ENCODE data around the gene RSPRY1.
"Not testable (repeated sequence)": the region's sequence is repeated elsewhere in the genome, so short reads cannot be mapped to it uniquely, and the experiment has no call there.

The RSPRY1 gene

DNA sequence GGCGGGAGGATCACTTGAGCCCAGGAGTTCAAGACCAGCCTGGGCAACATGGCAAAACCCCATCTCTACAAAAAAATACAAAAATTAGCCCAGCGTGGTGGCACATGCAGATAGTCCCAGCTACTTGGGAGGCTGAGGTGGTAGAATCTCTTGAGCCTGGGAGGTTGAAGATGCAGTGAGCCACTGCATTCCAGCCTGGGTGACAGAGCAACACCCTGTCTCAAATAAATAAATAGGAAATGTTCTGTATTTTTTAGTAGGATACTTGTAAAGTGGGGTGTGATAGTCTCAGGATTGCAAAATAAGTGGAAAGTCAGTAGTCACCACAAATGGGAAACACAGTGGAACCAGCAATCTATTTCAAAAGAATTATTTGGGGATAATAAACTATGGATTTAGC lies 4.0 kb downstream of the RSPRY1 start:
- Histone ChIP-seq H3K4me3 (ENCODE audit: low read length) (no peak overlapping the region), H3K36me3 (ENCODE audit: control insufficient read depth, low read depth, low read length) (no peaks in the 10 kb centered on the region), H3K27me3 (ENCODE audit: control insufficient read depth, insufficient read depth, low read length) (no peaks in the 10 kb centered on the region), H3K9ac (ENCODE audit: low read length) (no peak overlapping the region), H3K27ac (ENCODE audit: low read length) (no peak overlapping the region), H3K9me3 (ENCODE audit: control insufficient read depth, low read depth, low read length) (no peaks in the 10 kb centered on the region), H3K4me1 (ENCODE audit: control insufficient read depth, low read depth, low read length) (no peaks in the 10 kb centered on the region)

DNA sequence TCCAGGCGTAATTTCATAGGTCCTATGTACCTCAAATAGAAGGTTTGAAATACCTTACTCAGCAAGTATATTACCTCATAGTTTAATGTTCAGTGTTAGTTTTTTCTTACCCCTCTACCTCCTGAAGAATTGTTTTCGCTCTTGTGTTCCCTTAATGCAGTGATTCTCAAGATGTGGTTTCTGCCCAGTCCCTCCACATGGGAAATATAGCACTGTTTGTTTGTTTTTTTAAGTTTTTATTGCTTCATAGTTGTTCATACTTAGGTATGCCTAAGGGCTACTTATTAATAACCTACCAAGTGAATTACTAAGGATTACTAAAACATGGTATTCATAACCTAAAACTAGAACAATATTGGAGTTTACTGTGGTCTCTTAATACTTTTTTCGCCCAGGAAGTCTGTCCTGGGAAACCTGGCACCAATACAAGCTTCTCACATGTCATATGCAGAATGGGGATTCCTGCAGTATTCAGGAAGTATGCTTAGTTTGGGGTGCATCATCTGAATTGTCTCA lies 5.0 kb downstream of the RSPRY1 start:
- H3K9ac ChIP-seq (ENCODE audit: low read length): no peak overlapping the region
- no peaks in the 10 kb centered on the region for H3K36me3 ChIP-seq (ENCODE audit: control insufficient read depth, low read depth, low read length)
- H3K4me3 ChIP-seq (ENCODE audit: low read length): no peak overlapping the region
- H3K27ac ChIP-seq (ENCODE audit: low read length): no peak overlapping the region
- H3K27me3 ChIP-seq (ENCODE audit: control insufficient read depth, insufficient read depth, low read length): no peaks in the 10 kb centered on the region
- no peaks in the 10 kb centered on the region for H3K9me3 ChIP-seq (ENCODE audit: control insufficient read depth, low read depth, low read length)
- no peaks in the 10 kb centered on the region for H3K4me1 ChIP-seq (ENCODE audit: control insufficient read depth, low read depth, low read length)

- Histone ChIP-seq H3K27me3 (ENCODE audit: control insufficient read depth, insufficient read depth, low read length) (no peaks in the 10 kb centered on the region), H3K4me3 (ENCODE audit: low read length) (no peak overlapping the region), H3K9me3 (ENCODE audit: control insufficient read depth, low read depth, low read length) (no peaks in the 10 kb centered on the region), H3K27ac (ENCODE audit: low read length) (no peak overlapping the region), H3K4me1 (ENCODE audit: control insufficient read depth, low read depth, low read length) (no peaks in the 10 kb centered on the region), H3K36me3 (ENCODE audit: control insufficient read depth, low read depth, low read length) (no peaks in the 10 kb centered on the region), H3K9ac (ENCODE audit: low read length) (no peak overlapping the region)
Measured at GRCh38 chr16:57192146-57192545, 6.0 kb downstream of the RSPRY1 start.

DNA sequence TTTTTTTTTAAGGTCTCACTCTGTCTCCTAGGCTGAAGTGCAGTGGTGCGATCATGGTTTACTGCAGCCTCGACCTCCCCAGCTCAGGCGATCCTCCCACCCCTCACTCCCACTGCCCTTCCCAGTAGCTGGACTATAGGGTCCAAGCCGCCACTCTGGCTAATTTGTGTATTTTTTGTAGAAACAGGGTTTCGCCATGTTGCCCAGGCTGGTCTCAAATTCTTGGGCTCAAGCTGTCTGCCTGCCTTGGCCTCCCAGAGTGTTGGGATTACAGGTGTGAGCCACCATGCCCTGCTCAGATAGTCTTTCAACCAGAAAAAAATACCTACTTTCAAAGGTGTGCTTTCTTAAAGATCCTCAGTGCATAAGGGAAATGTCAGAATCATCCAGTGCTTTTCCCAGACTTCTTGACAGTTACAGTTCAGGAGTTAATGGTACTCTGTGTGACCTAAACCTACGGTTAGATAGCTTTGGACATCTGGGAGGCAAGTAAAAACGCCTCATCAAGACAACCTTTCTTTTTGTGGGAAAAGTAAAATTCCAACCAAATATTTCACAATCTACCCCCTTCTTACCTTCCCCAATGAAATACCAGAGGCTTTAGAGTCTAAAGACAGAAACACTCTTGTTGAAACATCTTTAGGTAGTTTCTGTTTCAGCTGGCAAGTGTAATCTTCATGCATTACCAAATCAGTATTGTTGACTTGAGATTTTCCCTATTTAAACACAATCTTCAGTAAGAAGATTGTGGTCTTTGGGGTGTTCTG lies 6.8 kb downstream of the RSPRY1 start:
- H3K4me3 ChIP-seq (ENCODE audit: low read length): no peak overlapping the region
- no peaks in the 10 kb centered on the region for H3K4me1 ChIP-seq (ENCODE audit: control insufficient read depth, low read depth, low read length)
- H3K27me3 ChIP-seq (ENCODE audit: control insufficient read depth, insufficient read depth, low read length): no peaks in the 10 kb centered on the region
- H3K27ac ChIP-seq (ENCODE audit: low read length): no peak overlapping the region
- H3K9ac ChIP-seq (ENCODE audit: low read length): no peak overlapping the region
- H3K36me3 ChIP-seq (ENCODE audit: control insufficient read depth, low read depth, low read length): no peaks in the 10 kb centered on the region
- H3K9me3 ChIP-seq (ENCODE audit: control insufficient read depth, low read depth, low read length): no peaks in the 10 kb centered on the region

GRCh38 chr16:57194512-57194911 lies 8.4 kb downstream of the RSPRY1 start:
- Histone ChIP-seq H3K9me3 (ENCODE audit: control insufficient read depth, low read depth, low read length) (no peaks in the 10 kb centered on the region), H3K36me3 (ENCODE audit: control insufficient read depth, low read depth, low read length) (no peaks in the 10 kb centered on the region), H3K9ac (ENCODE audit: low read length) (no peak overlapping the region), H3K27ac (ENCODE audit: low read length) (no peak overlapping the region), H3K4me3 (ENCODE audit: low read length) (no peak overlapping the region), H3K4me1 (ENCODE audit: control insufficient read depth, low read depth, low read length) (no peaks in the 10 kb centered on the region), H3K27me3 (ENCODE audit: control insufficient read depth, insufficient read depth, low read length) (no peaks in the 10 kb centered on the region)

DNA sequence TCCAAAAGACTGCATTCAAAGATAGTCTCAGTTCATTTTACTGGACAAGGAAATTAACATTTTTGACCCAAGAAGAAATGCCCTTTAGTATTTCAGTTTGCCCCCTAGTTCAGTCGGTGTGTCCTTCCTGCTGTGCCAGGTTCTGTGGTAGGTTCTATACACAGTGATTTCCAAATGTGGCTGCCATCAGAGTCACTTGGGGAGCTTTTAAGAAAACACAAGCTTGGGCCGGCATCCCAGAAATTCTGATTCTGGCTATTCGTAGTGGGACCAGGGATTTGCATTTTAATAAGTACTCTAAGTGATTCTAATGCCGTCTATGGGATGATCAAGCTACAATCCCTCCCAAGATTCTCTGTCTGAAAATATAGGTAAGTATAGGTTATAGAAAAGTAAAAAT lies 10.2 kb downstream of the RSPRY1 start:
- H3K9ac ChIP-seq (ENCODE audit: low read length): no peak overlapping the region
- no peaks in the 10 kb centered on the region for H3K4me1 ChIP-seq (ENCODE audit: control insufficient read depth, low read depth, low read length)
- no peaks in the 10 kb centered on the region for H3K9me3 ChIP-seq (ENCODE audit: control insufficient read depth, low read depth, low read length)
- H3K27ac ChIP-seq (ENCODE audit: low read length): no peak overlapping the region
- no peaks in the 10 kb centered on the region for H3K27me3 ChIP-seq (ENCODE audit: control insufficient read depth, insufficient read depth, low read length)
- H3K4me3 ChIP-seq (ENCODE audit: low read length): no peak overlapping the region
- no peaks in the 10 kb centered on the region for H3K36me3 ChIP-seq (ENCODE audit: control insufficient read depth, low read depth, low read length)

- no peaks in the 10 kb centered on the region for H3K36me3 ChIP-seq (ENCODE audit: control insufficient read depth, low read depth, low read length)
- no peak overlapping the region for H3K27ac ChIP-seq (ENCODE audit: low read length)
- H3K9ac ChIP-seq (ENCODE audit: low read length): no peak overlapping the region
- no peaks in the 10 kb centered on the region for H3K4me1 ChIP-seq (ENCODE audit: control insufficient read depth, low read depth, low read length)
- no peaks in the 10 kb centered on the region for H3K27me3 ChIP-seq (ENCODE audit: control insufficient read depth, insufficient read depth, low read length)
- no peak overlapping the region for H3K4me3 ChIP-seq (ENCODE audit: low read length)
- H3K9me3 ChIP-seq (ENCODE audit: control insufficient read depth, low read depth, low read length): no peaks in the 10 kb centered on the region
Measured at GRCh38 chr16:57196753-57197152, 10.6 kb downstream of the RSPRY1 start.

DNA sequence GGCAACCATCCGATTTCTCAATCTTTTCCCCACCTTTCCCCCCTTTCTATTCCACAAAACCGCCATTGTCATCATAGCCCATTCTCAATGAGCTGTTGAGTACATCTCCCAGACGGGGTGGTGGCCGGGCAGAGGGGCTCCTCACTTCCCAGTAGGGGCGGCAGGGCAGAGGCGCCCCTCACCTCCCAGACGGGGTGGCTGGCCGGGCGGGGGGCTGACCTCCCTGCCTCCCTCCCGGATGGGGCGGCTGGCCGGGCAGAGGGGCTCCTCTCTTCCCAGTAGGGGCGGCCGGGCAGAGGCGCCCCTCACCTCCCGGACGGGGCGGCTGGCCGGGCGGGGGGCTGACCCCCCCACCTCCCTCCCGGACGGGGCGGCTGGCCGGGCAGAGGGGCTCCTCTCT lies 14.2 kb downstream of the RSPRY1 start:
- not testable (repeated sequence) for H3K4me3 ChIP-seq (ENCODE audit: low read length); H3K9me3 ChIP-seq (ENCODE audit: control insufficient read depth, low read depth, low read length); H3K4me1 ChIP-seq (ENCODE audit: control insufficient read depth, low read depth, low read length); H3K27me3 ChIP-seq (ENCODE audit: control insufficient read depth, insufficient read depth, low read length); H3K27ac ChIP-seq (ENCODE audit: low read length); H3K9ac ChIP-seq (ENCODE audit: low read length)
- peaks cover 10% of the 10 kb centered on the region for H3K36me3 ChIP-seq (ENCODE audit: control insufficient read depth, low read depth, low read length)

DNA sequence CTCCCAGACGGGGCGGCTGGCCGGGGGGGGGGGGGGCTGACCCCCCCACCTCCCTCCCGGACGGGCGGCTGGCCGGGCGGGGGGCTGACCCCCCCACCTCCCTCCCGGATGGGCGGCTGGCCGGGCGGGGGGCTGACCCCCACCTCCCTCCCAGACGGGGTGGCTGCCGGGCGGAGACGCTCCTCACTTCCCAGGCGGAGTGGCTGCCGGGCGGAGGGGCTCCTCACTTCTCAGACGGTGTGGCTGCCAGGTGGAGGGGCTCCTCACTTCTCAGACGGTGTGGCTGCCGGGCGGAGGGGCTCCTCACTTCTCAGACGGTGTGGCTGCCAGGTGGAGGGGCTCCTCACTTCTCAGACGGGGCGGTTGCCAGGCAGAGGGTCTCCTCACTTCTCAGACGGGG lies 14.8 kb downstream of the RSPRY1 start:
- H3K27ac ChIP-seq (ENCODE audit: low read length); H3K4me1 ChIP-seq (ENCODE audit: control insufficient read depth, low read depth, low read length); H3K9ac ChIP-seq (ENCODE audit: low read length); H3K27me3 ChIP-seq (ENCODE audit: control insufficient read depth, insufficient read depth, low read length); H3K4me3 ChIP-seq (ENCODE audit: low read length); H3K9me3 ChIP-seq (ENCODE audit: control insufficient read depth, low read depth, low read length): not testable (repeated sequence)
- peaks cover 16% of the 10 kb centered on the region for H3K36me3 ChIP-seq (ENCODE audit: control insufficient read depth, low read depth, low read length)

GRCh38 chr16:57202095-57202886 lies 16.2 kb downstream of the RSPRY1 start:
- Histone ChIP-seq H3K27me3 (ENCODE audit: control insufficient read depth, insufficient read depth, low read length) (no peaks in the 10 kb centered on the region), H3K27ac (ENCODE audit: low read length) (no peak overlapping the region), H3K9me3 (ENCODE audit: control insufficient read depth, low read depth, low read length) (no peaks in the 10 kb centered on the region), H3K36me3 (ENCODE audit: control insufficient read depth, low read depth, low read length) (peaks cover 27% of the 10 kb centered on the region), H3K4me1 (ENCODE audit: control insufficient read depth, low read depth, low read length) (no peaks in the 10 kb centered on the region), H3K9ac (ENCODE audit: low read length) (no peak overlapping the region), H3K4me3 (ENCODE audit: low read length) (no peak overlapping the region)

DNA sequence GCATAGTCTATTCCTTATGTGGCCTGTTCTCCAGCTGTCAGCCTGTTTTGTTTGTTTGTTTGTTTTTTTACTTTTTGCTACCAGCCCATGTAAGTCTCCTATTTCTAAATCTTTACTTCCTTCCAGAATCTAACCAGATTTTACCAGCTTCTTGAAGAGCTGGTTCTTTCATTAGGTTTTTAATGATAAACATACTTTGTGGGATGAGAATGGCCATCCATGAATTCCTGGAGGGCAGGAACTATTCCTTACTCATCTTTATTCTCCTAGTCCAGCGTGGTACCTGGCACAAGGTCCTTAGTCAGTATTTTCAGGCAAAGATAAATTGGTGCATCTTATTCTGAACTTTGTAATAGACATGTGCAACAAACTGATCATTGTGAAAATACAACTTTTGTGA lies 17.3 kb downstream of the RSPRY1 start:
- Histone ChIP-seq H3K4me3 (ENCODE audit: low read length) (no peak overlapping the region), H3K36me3 (ENCODE audit: control insufficient read depth, low read depth, low read length) (peaks cover 32% of the 10 kb centered on the region), H3K27ac (ENCODE audit: low read length) (no peak overlapping the region), H3K9ac (ENCODE audit: low read length) (no peak overlapping the region), H3K4me1 (ENCODE audit: control insufficient read depth, low read depth, low read length) (no peaks in the 10 kb centered on the region), H3K9me3 (ENCODE audit: control insufficient read depth, low read depth, low read length) (no peaks in the 10 kb centered on the region), H3K27me3 (ENCODE audit: control insufficient read depth, insufficient read depth, low read length) (no peaks in the 10 kb centered on the region)

DNA sequence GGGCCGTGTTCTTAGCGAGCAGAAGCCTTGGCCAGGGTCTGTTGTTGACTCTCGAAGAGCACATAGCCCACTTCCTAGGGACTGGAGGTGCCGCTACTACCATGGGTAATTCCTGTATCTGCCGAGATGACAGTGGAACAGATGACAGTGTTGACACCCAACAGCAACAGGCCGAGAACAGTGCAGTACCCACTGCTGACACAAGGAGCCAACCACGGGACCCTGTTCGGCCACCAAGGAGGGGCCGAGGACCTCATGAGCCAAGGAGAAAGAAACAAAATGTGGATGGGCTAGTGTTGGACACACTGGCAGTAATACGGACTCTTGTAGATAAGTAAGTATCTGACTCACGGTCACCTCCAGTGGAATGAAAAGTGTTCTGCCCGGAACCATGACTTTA lies 18.5 kb downstream of the RSPRY1 start:
- H3K4me1 ChIP-seq (ENCODE audit: control insufficient read depth, low read depth, low read length): no peaks in the 10 kb centered on the region
- no peak overlapping the region for H3K27ac ChIP-seq (ENCODE audit: low read length)
- peaks cover 38% of the 10 kb centered on the region for H3K36me3 ChIP-seq (ENCODE audit: control insufficient read depth, low read depth, low read length)
- H3K27me3 ChIP-seq (ENCODE audit: control insufficient read depth, insufficient read depth, low read length): no peaks in the 10 kb centered on the region
- no peaks in the 10 kb centered on the region for H3K9me3 ChIP-seq (ENCODE audit: control insufficient read depth, low read depth, low read length)
- no peak overlapping the region for H3K9ac ChIP-seq (ENCODE audit: low read length)
- no peak overlapping the region for H3K4me3 ChIP-seq (ENCODE audit: low read length)
